Heart right ventricle (tissue), 16 donors: ENCODE measurements around the gene NPAS3. TPM values are rescaled to one million over a fixed set of nuclear protein-coding genes. Genes with fewer than 3 reads are reported as not detected.

ENCODE experiments used
- ATAC-seq, 8 donors: fragments of 200-7000 bp; cut with Tn5 transposase; one replicate each; pipeline ENCODE4 v1.9.1; 2020; ENCODE audit warnings: mild to moderate bottlenecking in 8 of 8, moderate library complexity in 8 of 8, moderate number of reproducible peaks in 1 of 8
- DNase-seq, 2 donors: peaks; one replicate each; pipeline ENCODE4 v3.0.0-alpha.2; 2020
- H3K27ac ChIP-seq, 10 donors: fragments of 200-600 bp; sonication (generic) in 2 of 10; one replicate each; pipeline versions ENCODE4 v1.5.0 to v1.8.0; 2020 to 2022; ENCODE audit warnings: mild to moderate bottlenecking in 3 of 10
- H3K27me3 ChIP-seq, 7 donors: fragments of 200-600 bp; one replicate each; pipeline ENCODE4 v1.8.0; 2021 to 2022; ENCODE audit warnings: mild to moderate bottlenecking in 2 of 7
- H3K36me3 ChIP-seq, 9 donors: fragments of 200-600 bp; sonication (generic) in 1 of 9; one replicate each; pipeline versions ENCODE4 v1.5.0 to v1.8.0; 2020 to 2022; ENCODE audit warnings: mild to moderate bottlenecking in 2 of 9
- H3K4me1 ChIP-seq, 9 donors: fragments of 200-600 bp; sonication (generic) in 1 of 9; one replicate each; pipeline versions ENCODE4 v1.5.0 to v1.8.0; 2020 to 2022; ENCODE audit warnings: mild to moderate bottlenecking in 4 of 9
- H3K4me3 ChIP-seq, 10 donors: fragments of 200-600 bp; sonication (generic) in 2 of 10; one replicate each; pipeline versions ENCODE4 v1.5.0 to v1.8.0; 2020 to 2022; ENCODE audit warnings: mild to moderate bottlenecking in 7 of 10, moderate library complexity in 2 of 10
- H3K9me3 ChIP-seq, 11 donors: fragments of 200-600 bp in 10 of 11; sonication (generic) in 2 of 11; one replicate each; pipeline versions ENCODE4 v1.5.0 to v1.8.0; 2013 to 2022; ENCODE audit warnings: mild to moderate bottlenecking in 2 of 11, control low read depth in 1 of 11, moderate library complexity in 1 of 11
- CTCF ChIP-seq, 9 donors: fragments of 200-600 bp; sonication (generic) in 2 of 9; IDR thresholded peaks; one replicate each; pipeline versions ENCODE4 v1.5.0 to v1.8.0; 2021 to 2022; ENCODE audit warnings: antibody characterized with exemption in 9 of 9, mild to moderate bottlenecking in 5 of 9, moderate library complexity in 1 of 9
- WGBS, 2 donors: extraction: QIAGEN DNeasy Blood & Tissue Kit; methylation state at CpG; one replicate each; pipeline ENCODE4 v1.1.7; 2013; ENCODE audit warnings: inconsistent platforms in 1 of 2; 5-methylcytosine and 5-hydroxymethylcytosine counted together
- intact Hi-C, 10 donors: fragments of 100-400 bp; cut with DNase I; formaldehyde crosslinking; loops; one replicate each; pipeline versions ENCODE4 v1.11.1 to v1.14.2; 2022
- polyA plus RNA-seq, 2 donors: library from polyadenylated mRNA; stranded (reverse); fragments of 200-250 nt; gene quantifications; one replicate each; pipeline ENCODE4 v1.2.3, GENCODE V29; 2013
- total RNA-seq, 10 donors: library from RNA; stranded (reverse); fragmentation: NEBNext Ultra II Directional in 3 of 10; extraction: Animal tissue kit (Norgen Biotek cat#: 25700) in 3 of 10; gene quantifications; one replicate each; pipeline versions ENCODE4 v1.2.1 to v1.2.4, GENCODE V29; 2021 to 2023
- donor health status: Arrhythmogenic right ventricular cardiomyopathy.
- donor health status: ischemic (EF 13 %, LVEDD 7.1; RV severe dilation, severe dysfunction).
- donor health status: healthy with polysubstance abuse.
- donor health status: DM: no; HTN: yes; CAD: no.
- donor health status: DM: no; HTN: no; CAD: no.
- donor health status: ischemic (EF 25% LVEDD 6.9; RV normal size, moderate dysfunction).
- donor health status: ischemic (EF 25% LVEDD 5.7; RV mildly dilated, moderate dysfunction).
- donor health status: healthy.
- donor health status: DM: yes; HTN: yes; CAD: no.
- donor health status: Ischemic cardiomyopathy.
- donor health status: ischemic (EF 35%, LVEDD 5.7; RV mildly dilated, moderate dysfunction).
- donor health status: nonischemic (EF 11% LVEDD 7.7; RV severe dilation, severe dysfunction).
- donor health status: DM: yes; HTN: yes; CAD: no.
- donor health status: PGD.
- donor health status: ischemic (EF 29% LVEDD 5.4; RV normal size, mild dysfunction).
- donor health status: nonischemic (EF 23%, LVEDD 6.1; RV moderate dilation, normal function).

Gene NPAS3
- total and polyA plus RNA-seq, 12 donors, result 0.12 to 2.8 (median 0.99) TPM

GRCh38 chr14:33553706-33554278 is 615.1 kb downstream of the NPAS3 start:
- H3K9me3 ChIP-seq, result no peaks in the 10 kb centered on the region
- ATAC-seq, result no peak
- H3K27ac ChIP-seq, result no peak overlapping the region
- no peaks in the 10 kb centered on the region for H3K36me3 ChIP-seq
- H3K4me3 ChIP-seq, result no peak overlapping the region
- no peak for DNase-seq
- 80 to 90% methylated on average over 6 of the region's 6 CpGs for WGBS, 2 donors
- TF ChIP-seq CTCF (IDR thresholded peaks at IDR 0.05), result no peak
- no peaks in the 10 kb centered on the region for H3K4me1 ChIP-seq
- no peaks in the 10 kb centered on the region for H3K27me3 ChIP-seq
- intact Hi-C loops, result no loop called here

- H3K27me3 ChIP-seq, result no peaks in the 10 kb centered on the region
- no peak for TF ChIP-seq CTCF (IDR thresholded peaks at IDR 0.05)
- intact Hi-C loops, result no loop called here
- no peak overlapping the region for H3K4me3 ChIP-seq
- no peak for DNase-seq
- no peak for ATAC-seq
- H3K4me1 ChIP-seq, result no peaks in the 10 kb centered on the region
- H3K36me3 ChIP-seq, result no peaks in the 10 kb centered on the region
- no peaks in the 10 kb centered on the region for H3K9me3 ChIP-seq
- no peak overlapping the region for H3K27ac ChIP-seq
- WGBS, 2 donors, result 89 to 95% methylated on average over 2 of the region's 2 CpGs
Measured at GRCh38 chr14:33554988-33555387, 616.3 kb downstream of the NPAS3 start.

GRCh38 chr14:33555710-33556350 is 617.2 kb downstream of the NPAS3 start:
- Histone ChIP-seq H3K9me3 (no peaks in the 10 kb centered on the region), H3K4me3 (no peak overlapping the region), H3K36me3 (no peaks in the 10 kb centered on the region), H3K27me3 (no peaks in the 10 kb centered on the region), H3K27ac (no peak overlapping the region), H3K4me1 (no peaks in the 10 kb centered on the region)
- ATAC-seq (no peak), DNase-seq (no peak)
- TF ChIP-seq CTCF (IDR thresholded peaks at IDR 0.05), result no peak
- intact Hi-C loops, result no loop called here
- WGBS, 2 donors, result 63 to 66% methylated on average over 5 of the region's 5 CpGs

DNA sequence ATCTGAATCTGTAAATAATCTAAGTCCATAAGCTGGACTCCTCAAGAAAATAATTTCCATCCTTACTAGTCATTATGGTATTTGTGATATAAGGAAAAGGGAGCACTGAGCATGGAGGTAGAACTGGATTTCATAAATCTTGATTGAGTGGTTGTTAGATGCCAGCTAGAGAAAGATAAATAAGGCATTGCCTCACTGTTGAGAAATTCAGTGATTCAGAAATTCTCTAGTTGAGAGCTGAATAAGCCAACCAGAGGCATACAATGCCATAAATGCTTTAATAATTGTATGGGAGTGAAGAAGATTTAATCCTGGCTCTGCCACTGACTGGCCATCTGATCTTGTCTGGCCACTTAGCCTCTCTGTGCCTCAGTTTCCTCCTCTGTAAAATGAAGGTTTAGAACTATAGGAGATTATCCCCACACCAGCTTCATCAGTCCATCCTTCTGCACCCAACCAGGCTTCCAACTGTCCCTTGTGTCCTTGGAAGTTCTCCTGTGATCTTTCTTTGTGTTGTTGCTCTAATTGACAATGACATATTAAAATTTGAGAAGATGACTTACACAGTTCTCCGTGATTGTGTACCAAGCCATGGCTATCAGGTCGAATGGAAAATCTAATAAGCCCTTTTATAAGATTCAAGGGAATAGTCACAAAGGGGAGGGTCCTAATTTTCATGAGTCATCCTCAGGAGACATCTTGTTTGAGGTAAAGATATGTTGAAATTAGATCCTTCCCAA is 617.9 kb downstream of the NPAS3 start:
- Histone ChIP-seq H3K4me1 (no peaks in the 10 kb centered on the region), H3K4me3 (no peak overlapping the region), H3K9me3 (no peaks in the 10 kb centered on the region), H3K27ac (no peak overlapping the region), H3K36me3 (no peaks in the 10 kb centered on the region), H3K27me3 (no peaks in the 10 kb centered on the region)
- intact Hi-C loops, result no loop called here
- TF ChIP-seq CTCF (IDR thresholded peaks at IDR 0.05), result no peak
- DNase-seq (no peak), ATAC-seq (no peak)
- 95 to 96% methylated on average over 2 of the region's 2 CpGs for WGBS, 2 donors
